Body of pancreas (tissue), 4 donors: Measurements from ENCODE around the gene HTR3E. TPM values are rescaled to one million over a fixed set of nuclear protein-coding genes. Genes with fewer than 3 reads are reported as not detected.

Experiments used
- ATAC-seq: fragments of 150-250 bp; one replicate; pipeline ENCODE4 v1.9.1; 2016
- DNase-seq, 4 donors: peaks; one replicate each; pipeline ENCODE4 v3.0.0-alpha.2; 2019
- H3K27ac ChIP-seq, 4 donors: fragments of 200-600 bp; sonication (generic); 1 replicate in 3 of 4; 2 replicates in 1 of 4; pipeline versions ENCODE4 v1.5.1 to v1.6.1; 2016 to 2019; ENCODE audit warnings: mild to moderate bottlenecking in 1 of 4, mixed read lengths in 1 of 4, moderate library complexity in 1 of 4
- H3K27me3 ChIP-seq, 2 donors: fragments of 200-600 bp; sonication (generic); one replicate each; pipeline ENCODE4 v1.6.0; 2016; ENCODE audit warnings: mild to moderate bottlenecking in 1 of 2
- H3K36me3 ChIP-seq, 2 donors: fragments of 200-600 bp; sonication (generic); replicated peaks in 1 of 2; 2 replicates each; pipeline ENCODE4 v1.5.1; 2016; ENCODE audit warnings: low read depth in 2 of 2; ENCODE audit not compliant: insufficient read depth in 1 of 2
- H3K4me1 ChIP-seq: fragments of 200-600 bp; sonication (generic); one replicate; pipeline ENCODE4 v1.6.0; 2016
- H3K4me3 ChIP-seq, 2 donors: fragments of 200-600 bp; sonication (generic); 1 replicate in 1 of 2; 2 replicates in 1 of 2; pipeline ENCODE4 v1.5.1; 2016 to 2019
- H3K9me3 ChIP-seq, 3 donors: fragments of 200-600 bp; sonication (generic); 1 replicate in 2 of 3; 2 replicates in 1 of 3; pipeline ENCODE4 v1.5.1; 2016
- CTCF ChIP-seq, 7 experiments: fragments of 450-650 bp in 4 of 7; fragments of 200-600 bp in 3 of 7; sonication (generic) in 3 of 7; IDR thresholded peaks; one replicate each; pipeline ENCODE4 v1.5.1; 2016 to 2019; ENCODE audit warnings: antibody characterized with exemption in 7 of 7
- POLR2A ChIP-seq, 3 donors: fragments of 450-650 bp; IDR thresholded peaks; one replicate each; pipeline ENCODE4 v1.6.1; 2016; ENCODE audit warnings: antibody characterized with exemption in 3 of 3, mild to moderate bottlenecking in 2 of 3
- WGBS, 2 donors: methylation state at CpG; one replicate each; pipeline ENCODE4 v1.1.5; 2017; 5-methylcytosine and 5-hydroxymethylcytosine counted together
- intact Hi-C: fragments of 100-400 bp; cut with DNase I; formaldehyde crosslinking; loops from one replicate; pipeline ENCODE4 v1.15.1; 2023
- total RNA-seq, 2 donors: library from RNA; depleted of rRNA; stranded (reverse); fragments of >200 nt; gene quantifications; one replicate each; pipeline ENCODE4 v1.1.0, GENCODE V29; 2016

HTR3E gene
- not detected for total RNA-seq

DNA sequence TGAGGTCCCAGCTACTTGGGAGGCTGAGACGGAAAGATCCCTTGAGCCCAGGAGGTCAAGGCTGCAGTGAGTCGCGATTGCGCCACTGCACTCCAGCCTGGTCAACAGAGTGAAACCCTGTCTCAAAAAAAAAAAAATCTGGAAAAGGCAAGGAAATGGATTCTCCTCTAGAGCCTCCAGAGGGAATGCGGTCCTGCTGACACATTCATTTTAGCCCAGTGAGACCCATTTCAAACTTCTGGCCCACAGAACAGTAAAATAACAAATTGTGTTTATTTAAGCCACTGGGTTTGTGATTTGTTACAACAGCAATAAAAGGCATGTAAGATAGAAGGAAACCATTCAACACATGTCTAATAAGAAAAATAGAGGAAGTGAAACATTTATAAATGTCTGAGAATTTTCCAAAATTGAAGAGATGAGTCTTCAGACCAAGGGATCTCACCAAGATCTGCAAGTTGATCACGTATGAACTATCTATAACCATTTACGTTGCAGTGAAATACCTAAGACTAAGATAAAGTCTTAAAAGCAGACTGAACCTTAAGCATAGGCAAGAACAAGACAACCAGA, at the start of gene HTR3E:
TSS of gene HTR3E (plus strand) at position 254 of the 573 bp plus-strand sequence. CDS start 466 bp downstream, outside the sequence.
- Histone ChIP-seq H3K4me3 (no peak within 1 kb of the TSS), H3K27ac (no peak within 1 kb of the TSS), H3K36me3 (no peaks in the 10 kb centered on the region), H3K4me1 (no peaks in the 10 kb centered on the region), H3K27me3 (no peaks in the 10 kb centered on the region), H3K9me3 (peaks cover 0 to 11% (median 0%) of the 10 kb centered on the region in 3 donors)
- ATAC-seq: no peak
- WGBS, 2 donors: 77 to 89% methylated on average over 7 of the region's 7 CpGs
- TF ChIP-seq CTCF (IDR thresholded peaks at IDR 0.05): no peak
- intact Hi-C loops: no loop called here
- DNase-seq: no peak

GRCh38 chr3:184050217-184050847, 46.5 kb upstream of the HTR3E start:
- ATAC-seq (no peak), DNase-seq (peak in 1 of 4 donors; percentile 11)
- Histone ChIP-seq H3K27me3 (no peaks in the 10 kb centered on the region), H3K4me3 (no peak overlapping the region), H3K36me3 (no peaks in the 10 kb centered on the region), H3K9me3 (no peaks in the 10 kb centered on the region), H3K27ac (no peak overlapping the region), H3K4me1 (no peaks in the 10 kb centered on the region)
- intact Hi-C loops: no loop called here
- TF ChIP-seq POLR2A (IDR thresholded peaks at IDR 0.05) (no peak), CTCF (IDR thresholded peaks at IDR 0.05) (no peak)
- 63 to 73% methylated on average over 6 to 7 of the region's 7 CpGs for WGBS, 2 donors

DNA sequence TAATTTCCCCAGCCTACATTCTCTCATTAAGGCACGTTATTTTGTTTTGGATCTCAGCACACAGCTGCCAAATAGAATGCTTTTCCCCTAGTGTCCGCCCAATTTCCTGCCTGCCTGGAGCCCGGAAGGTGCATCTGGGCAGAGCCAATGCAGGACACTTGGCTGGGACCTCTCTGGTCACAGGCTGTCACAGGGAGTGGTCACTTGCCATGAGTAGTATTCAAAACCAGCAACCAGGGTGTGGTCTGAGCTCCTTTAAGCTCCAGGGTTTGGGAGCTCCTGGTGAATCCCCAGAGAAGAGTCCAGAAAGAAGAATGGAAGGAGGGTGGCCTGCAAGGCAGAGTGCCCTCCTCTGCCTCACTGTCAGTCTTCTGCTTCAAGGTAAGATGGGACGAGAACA, 44.1 kb upstream of the HTR3E start, which contains the start of gene HTR3C:
TSS of gene HTR3C (plus strand) at position 281 of the 400 bp plus-strand sequence. CDS start at position 315, 34 bp downstream.
- TF ChIP-seq POLR2A (IDR thresholded peaks at IDR 0.05): no peak
- TF ChIP-seq CTCF (IDR thresholded peaks at IDR 0.05): no peak

GRCh38 chr3:184058029-184058428, 38.8 kb upstream of the HTR3E start:
- ATAC-seq (no peak), DNase-seq (no peak)
- Histone ChIP-seq H3K36me3 (no peaks in the 10 kb centered on the region), H3K4me1 (no peaks in the 10 kb centered on the region), H3K27ac (no peak overlapping the region), H3K4me3 (no peak overlapping the region), H3K9me3 (no peaks in the 10 kb centered on the region), H3K27me3 (no peaks in the 10 kb centered on the region)
- intact Hi-C loops: no loop called here
- TF ChIP-seq POLR2A (IDR thresholded peaks at IDR 0.05) (no peak), CTCF (IDR thresholded peaks at IDR 0.05) (no peak)
- WGBS, 2 donors: 62 to 74% methylated on average over 9 of the region's 9 CpGs

More for the DNA sequence above, 44.1 kb upstream of the HTR3E start, which contains the start of gene HTR3C:
- Histone ChIP-seq H3K36me3 (no peaks in the 10 kb centered on the region), H3K27ac (no peak within 1 kb of the TSS), H3K27me3 (no peaks in the 10 kb centered on the region), H3K4me3 (no peak within 1 kb of the TSS), H3K9me3 (no peaks in the 10 kb centered on the region), H3K4me1 (no peaks in the 10 kb centered on the region)
- intact Hi-C loops: no loop called here
- no peak for ATAC-seq
- DNase-seq: no peak
- WGBS, 2 donors: 55% methylated on average over 4 of the region's 4 CpGs

DNA sequence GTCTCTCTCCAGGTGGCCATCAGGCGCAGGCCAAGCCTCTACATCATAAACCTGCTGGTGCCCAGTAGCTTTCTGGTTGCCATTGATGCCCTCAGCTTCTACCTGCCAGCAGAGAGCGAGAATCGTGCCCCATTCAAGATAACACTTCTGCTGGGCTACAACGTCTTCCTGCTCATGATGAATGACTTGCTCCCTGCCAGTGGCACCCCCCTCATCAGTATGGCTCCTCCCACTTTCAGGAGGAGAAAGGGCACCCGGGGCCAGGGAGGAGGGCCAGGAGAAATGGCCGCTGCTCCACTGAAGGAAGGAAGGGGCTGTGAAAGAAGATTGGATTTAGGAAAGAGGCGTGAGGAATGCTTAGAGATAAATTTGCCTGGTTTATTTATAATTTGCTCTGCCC, 37.4 kb upstream of the HTR3E start:
- ATAC-seq (no peak), DNase-seq (no peak)
- 46 to 49% methylated on average over 7 of the region's 7 CpGs for WGBS, 2 donors
- Histone ChIP-seq H3K4me3 (no peak overlapping the region), H3K36me3 (no peaks in the 10 kb centered on the region), H3K27me3 (no peaks in the 10 kb centered on the region), H3K27ac (no peak overlapping the region), H3K4me1 (no peaks in the 10 kb centered on the region), H3K9me3 (no peaks in the 10 kb centered on the region)
- no peak for TF ChIP-seq POLR2A (IDR thresholded peaks at IDR 0.05)
- TF ChIP-seq CTCF (IDR thresholded peaks at IDR 0.05): no peak
- intact Hi-C loops: no loop called here
